ENCODE data around the gene SUCLG2. TPM values are rescaled to one million over a fixed set of nuclear protein-coding genes. Genes with fewer than 3 reads are reported as not detected.

SUCLG2 gene
- total RNA-seq, 1 experiment from 2014 or later = 49.5 TPM

GRCh38 chr3:67655364-67656121 is 1.1 kb upstream of the SUCLG2 start:
- Mint-ChIP-seq H3K9me3 (ENCODE audit: low read depth, unreplicated experiment) (no peaks in the 10 kb centered on the region), H3K27me3 (ENCODE audit: unreplicated experiment) (no peaks in the 10 kb centered on the region), H3K4me1 (ENCODE audit: low read depth, unreplicated experiment) (peaks cover 20% of the 10 kb centered on the region), H3K4me3 (ENCODE audit: low read depth, unreplicated experiment) (peak overlapping the region; percentile 70), H3K36me3 (ENCODE audit: insufficient read depth, unreplicated experiment) (peaks cover 17% of the 10 kb centered on the region), H3K27ac (ENCODE audit: unreplicated experiment) (no peak overlapping the region)
- no peak for DNase-seq
- no peak for TF ChIP-seq CTCF (IDR thresholded peaks at IDR 0.05; ENCODE audit: unreplicated experiment)
- TSS peak; percentile 74 for BruUV-seq (replicated peaks)
- CTCF ChIA-PET = no interaction called here
- intact Hi-C loops (cut with micrococcal nuclease; ENCODE audit: unreplicated experiment) = no loop called here

GRCh38 chr3:67654844-67655177 is 399 bp upstream of the SUCLG2 start:
- intact Hi-C loops (cut with micrococcal nuclease; ENCODE audit: unreplicated experiment) = no loop called here
- DNase-seq = no peak
- peaks cover 21% of the 10 kb centered on the region for H3K4me1 Mint-ChIP-seq (ENCODE audit: low read depth, unreplicated experiment)
- CTCF ChIA-PET = no interaction called here
- no peak for TF ChIP-seq CTCF (IDR thresholded peaks at IDR 0.05; ENCODE audit: unreplicated experiment)
- H3K4me3 Mint-ChIP-seq (ENCODE audit: low read depth, unreplicated experiment) = peak overlapping the region; percentile 70
- no TSS peak for BruUV-seq (replicated peaks)
- H3K9me3 Mint-ChIP-seq (ENCODE audit: low read depth, unreplicated experiment) = no peaks in the 10 kb centered on the region
- H3K36me3 Mint-ChIP-seq (ENCODE audit: insufficient read depth, unreplicated experiment) = peaks cover 17% of the 10 kb centered on the region
- no peaks in the 10 kb centered on the region for H3K27me3 Mint-ChIP-seq (ENCODE audit: unreplicated experiment)
- H3K27ac Mint-ChIP-seq (ENCODE audit: unreplicated experiment) = peak overlapping the region; percentile 52

DNA sequence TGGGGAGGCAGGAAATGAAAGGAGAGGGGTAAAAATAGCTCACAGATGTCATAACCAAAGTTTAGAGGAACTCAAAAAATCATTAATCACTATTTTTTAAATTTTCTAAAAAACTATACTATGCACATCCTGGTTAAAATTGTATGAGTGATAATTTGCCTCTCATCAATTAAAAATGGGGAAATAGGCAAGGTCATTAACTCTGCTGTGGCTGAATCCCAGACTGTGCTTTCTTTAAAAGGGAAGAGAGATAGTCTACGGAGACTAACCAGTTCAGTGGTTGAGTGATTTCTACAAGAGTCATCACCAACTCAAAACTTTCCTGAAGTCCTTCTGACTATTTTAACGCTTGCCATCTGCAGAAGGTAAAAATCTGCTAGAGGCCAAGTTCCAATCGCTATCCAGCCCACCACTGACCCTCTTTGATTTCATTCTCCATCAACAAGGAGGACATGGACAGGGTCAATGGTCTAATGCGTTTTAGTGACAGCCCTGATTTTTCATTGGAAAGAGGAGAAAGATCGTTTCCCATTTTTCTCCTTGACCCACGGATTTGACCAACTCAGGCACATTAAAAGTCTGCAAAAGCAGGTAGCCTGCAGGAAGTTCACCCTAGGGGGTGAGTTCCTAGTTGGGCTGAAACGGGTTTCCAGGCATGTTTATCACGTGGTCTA is 850 bp downstream of the SUCLG2 start:
- TF ChIP-seq CTCF (IDR thresholded peaks at IDR 0.05; ENCODE audit: unreplicated experiment) = no peak
- peaks cover 34% of the 10 kb centered on the region for H3K4me1 Mint-ChIP-seq (ENCODE audit: low read depth, unreplicated experiment)
- intact Hi-C loops (cut with micrococcal nuclease; ENCODE audit: unreplicated experiment) = no loop called here
- CTCF ChIA-PET = no interaction called here
- peak overlapping the region; percentile 70 for H3K4me3 Mint-ChIP-seq (ENCODE audit: low read depth, unreplicated experiment)
- no peaks in the 10 kb centered on the region for H3K27me3 Mint-ChIP-seq (ENCODE audit: unreplicated experiment)
- peak overlapping the region; percentile 52 for H3K27ac Mint-ChIP-seq (ENCODE audit: unreplicated experiment)
- peaks cover 17% of the 10 kb centered on the region for H3K36me3 Mint-ChIP-seq (ENCODE audit: insufficient read depth, unreplicated experiment)
- H3K9me3 Mint-ChIP-seq (ENCODE audit: low read depth, unreplicated experiment) = no peaks in the 10 kb centered on the region
- DNase-seq = no peak
- TSS peak; percentile 48 for BruUV-seq (replicated peaks)

DNA sequence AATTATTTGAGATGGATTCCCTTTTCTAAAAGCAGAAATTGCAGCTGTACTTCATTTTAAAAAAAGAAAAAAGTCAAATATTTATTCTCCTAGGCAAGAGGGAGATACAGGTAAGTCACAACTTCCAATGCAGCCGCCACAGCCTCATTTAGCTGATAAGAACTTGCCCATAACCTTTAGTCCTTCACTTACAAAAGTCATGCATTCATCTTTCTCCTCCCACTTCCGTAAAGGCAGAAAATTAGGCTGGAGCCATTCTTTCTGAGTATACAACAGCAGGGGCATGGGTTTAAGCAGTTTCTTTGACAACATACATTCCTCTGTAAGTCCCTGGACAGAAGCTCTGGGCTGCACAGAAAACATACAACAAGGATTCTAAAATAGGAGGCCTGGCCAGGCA is 4.3 kb downstream of the SUCLG2 start:
- no peak for TF ChIP-seq CTCF (IDR thresholded peaks at IDR 0.05; ENCODE audit: unreplicated experiment)
- H3K27me3 Mint-ChIP-seq (ENCODE audit: unreplicated experiment) = no peaks in the 10 kb centered on the region
- CTCF ChIA-PET = no interaction called here
- no peaks in the 10 kb centered on the region for H3K9me3 Mint-ChIP-seq (ENCODE audit: low read depth, unreplicated experiment)
- H3K4me1 Mint-ChIP-seq (ENCODE audit: low read depth, unreplicated experiment) = peaks cover 63% of the 10 kb centered on the region
- no peak overlapping the region for H3K27ac Mint-ChIP-seq (ENCODE audit: unreplicated experiment)
- no peak overlapping the region for H3K4me3 Mint-ChIP-seq (ENCODE audit: low read depth, unreplicated experiment)
- BruUV-seq (replicated peaks) = no TSS peak
- H3K36me3 Mint-ChIP-seq (ENCODE audit: insufficient read depth, unreplicated experiment) = peaks cover 29% of the 10 kb centered on the region
- no peak for DNase-seq
- intact Hi-C loops (cut with micrococcal nuclease; ENCODE audit: unreplicated experiment) = no loop called here
